PC-9 (cell line): Measurements from ENCODE around the gene CRIP2.

Experiments used
- EZH2 ChIP-seq: fragments of 200-600 bp; sonication (generic); IDR thresholded peaks from 2 replicates; pipeline ENCODE4 v1.8.0; 2017; ENCODE audit warnings: antibody characterized with exemption, low read depth
- TF ChIP-seq, protein P1 (sequence below): fragments of 200-600 bp; sonication (generic); conservative IDR thresholded peaks from 2 replicates; pipeline ENCODE4 v1.6.1; 2017; ENCODE audit warnings: mixed run types, antibody characterized with exemption, mild to moderate bottlenecking, moderate library complexity

GRCh38 chr14:105469456-105470349 lies 4.9 kb upstream of the CRIP2 start:
- TF ChIP-seq, protein P1, sequence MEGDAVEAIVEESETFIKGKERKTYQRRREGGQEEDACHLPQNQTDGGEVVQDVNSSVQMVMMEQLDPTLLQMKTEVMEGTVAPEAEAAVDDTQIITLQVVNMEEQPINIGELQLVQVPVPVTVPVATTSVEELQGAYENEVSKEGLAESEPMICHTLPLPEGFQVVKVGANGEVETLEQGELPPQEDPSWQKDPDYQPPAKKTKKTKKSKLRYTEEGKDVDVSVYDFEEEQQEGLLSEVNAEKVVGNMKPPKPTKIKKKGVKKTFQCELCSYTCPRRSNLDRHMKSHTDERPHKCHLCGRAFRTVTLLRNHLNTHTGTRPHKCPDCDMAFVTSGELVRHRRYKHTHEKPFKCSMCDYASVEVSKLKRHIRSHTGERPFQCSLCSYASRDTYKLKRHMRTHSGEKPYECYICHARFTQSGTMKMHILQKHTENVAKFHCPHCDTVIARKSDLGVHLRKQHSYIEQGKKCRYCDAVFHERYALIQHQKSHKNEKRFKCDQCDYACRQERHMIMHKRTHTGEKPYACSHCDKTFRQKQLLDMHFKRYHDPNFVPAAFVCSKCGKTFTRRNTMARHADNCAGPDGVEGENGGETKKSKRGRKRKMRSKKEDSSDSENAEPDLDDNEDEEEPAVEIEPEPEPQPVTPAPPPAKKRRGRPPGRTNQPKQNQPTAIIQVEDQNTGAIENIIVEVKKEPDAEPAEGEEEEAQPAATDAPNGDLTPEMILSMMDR: no peak
- no peak for TF ChIP-seq EZH2
